Measurements from ENCODE around the gene CTNNBL1. TPM values are rescaled to one million over a fixed set of nuclear protein-coding genes. Genes with fewer than 3 reads are reported as not detected.

The CTNNBL1 gene
- total RNA-seq, 2 experiments from 2014 or later: 75.5 to 75.9 TPM

DNA sequence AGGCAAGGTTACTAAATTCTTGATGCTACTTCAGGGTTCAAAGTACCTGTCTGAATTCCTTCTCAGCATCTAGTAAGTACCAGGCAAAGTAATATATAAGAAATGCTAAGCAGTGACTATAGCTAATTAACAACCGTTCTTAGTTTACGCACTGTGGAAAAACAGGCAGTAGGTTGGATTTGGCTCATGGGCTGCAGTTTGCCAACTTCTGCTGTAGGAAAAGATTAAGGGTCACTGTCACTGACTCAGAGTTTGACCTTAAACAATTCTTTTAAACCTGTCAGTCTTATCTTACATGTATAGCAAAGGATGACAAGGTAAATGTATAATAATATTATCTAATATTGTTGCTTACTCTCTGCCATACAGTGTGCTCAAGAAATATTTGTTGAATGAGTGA lies 42.3 kb downstream of the CTNNBL1 start:
- ATAC-seq (no peak), DNase-seq (no peak)
- no peak overlapping the region for H3K4me3 Mint-ChIP-seq
- H3K4me1 Mint-ChIP-seq (ENCODE audit: low read depth): no peaks in the 10 kb centered on the region
- H3K9me3 Mint-ChIP-seq (ENCODE audit: insufficient read depth): no peaks in the 10 kb centered on the region
- ChIA-PET CTCF (interaction anchor here (1.7 kb wide), 1 partner anchor 10 kb away, joined by 5 read pairs; no protein-coding TSS in a partner anchor), POLR2A (no interaction called here)
- no peaks in the 10 kb centered on the region for H3K27me3 Mint-ChIP-seq (ENCODE audit: low read depth)
- H3K27ac Mint-ChIP-seq: no peak overlapping the region
- H3K36me3 Mint-ChIP-seq (ENCODE audit: low read depth): peaks cover 37% of the 10 kb centered on the region

DNA sequence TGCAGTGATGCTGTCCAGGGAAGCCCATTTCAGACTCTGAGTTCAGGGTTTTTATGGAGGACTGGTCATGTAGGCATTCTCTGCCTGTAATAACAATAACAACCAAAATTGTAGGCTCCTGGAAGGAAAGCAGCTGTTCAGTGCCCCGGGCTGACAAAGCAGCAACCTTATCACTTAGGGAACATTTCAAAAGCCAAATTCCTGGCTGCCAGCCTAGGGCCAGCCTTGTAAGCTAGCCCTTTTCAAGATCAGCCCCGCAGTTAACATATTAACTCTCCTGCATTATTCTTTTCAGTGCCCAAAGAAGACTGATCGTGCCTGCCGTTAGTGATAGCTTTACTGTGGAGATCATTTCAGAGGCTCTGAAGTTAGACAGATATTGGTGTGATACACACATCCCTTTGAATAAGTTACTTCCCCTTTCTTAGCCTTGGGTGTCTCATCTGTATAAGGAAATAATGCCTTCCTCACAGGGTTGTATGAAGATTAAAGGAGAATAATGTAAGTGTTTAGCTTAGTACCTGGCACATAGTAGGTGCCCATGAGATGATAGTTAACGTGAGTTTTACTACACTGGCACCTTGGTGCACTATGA lies 44.1 kb downstream of the CTNNBL1 start:
- H3K27me3 Mint-ChIP-seq (ENCODE audit: low read depth): no peaks in the 10 kb centered on the region
- no peak overlapping the region for H3K27ac Mint-ChIP-seq
- ChIA-PET CTCF (interaction anchor here (1.0 kb wide), 1 partner anchor 23 kb away, joined by 3 read pairs; no protein-coding TSS in a partner anchor), POLR2A (no interaction called here)
- DNase-seq (no peak), ATAC-seq (no peak)
- peaks cover 30% of the 10 kb centered on the region for H3K36me3 Mint-ChIP-seq (ENCODE audit: low read depth)
- no peaks in the 10 kb centered on the region for H3K9me3 Mint-ChIP-seq (ENCODE audit: insufficient read depth)
- H3K4me1 Mint-ChIP-seq (ENCODE audit: low read depth): no peaks in the 10 kb centered on the region
- no peak overlapping the region for H3K4me3 Mint-ChIP-seq

- no peak overlapping the region for H3K27ac Mint-ChIP-seq
- ChIA-PET CTCF (no interaction called here), POLR2A (no interaction called here)
- DNase-seq (no peak), ATAC-seq (no peak)
- no peak overlapping the region for H3K4me3 Mint-ChIP-seq
- H3K27me3 Mint-ChIP-seq (ENCODE audit: low read depth): no peaks in the 10 kb centered on the region
- H3K4me1 Mint-ChIP-seq (ENCODE audit: low read depth): peaks cover 8% of the 10 kb centered on the region
- peaks cover 22% of the 10 kb centered on the region for H3K36me3 Mint-ChIP-seq (ENCODE audit: low read depth)
- no peaks in the 10 kb centered on the region for H3K9me3 Mint-ChIP-seq (ENCODE audit: insufficient read depth)
These were observed 47.2 kb downstream of the CTNNBL1 start for GRCh38 chr20:37741055-37741454.

- ATAC-seq (no peak), DNase-seq (no peak)
- Mint-ChIP-seq H3K4me1 (ENCODE audit: low read depth) (peaks cover 8% of the 10 kb centered on the region), H3K27ac (no peak overlapping the region), H3K4me3 (no peak overlapping the region), H3K9me3 (ENCODE audit: insufficient read depth) (no peaks in the 10 kb centered on the region), H3K36me3 (ENCODE audit: low read depth) (peaks cover 25% of the 10 kb centered on the region), H3K27me3 (ENCODE audit: low read depth) (no peaks in the 10 kb centered on the region)
- ChIA-PET CTCF (no interaction called here), POLR2A (no interaction called here)
These were observed 47.7 kb downstream of the CTNNBL1 start for GRCh38 chr20:37741570-37741969.

- CTCF ChIA-PET: no interaction called here
- DNase-seq: no peak
- no peak for ATAC-seq
- Mint-ChIP-seq H3K9me3 (ENCODE audit: insufficient read depth) (no peaks in the 10 kb centered on the region), H3K4me1 (ENCODE audit: low read depth) (peaks cover 8% of the 10 kb centered on the region), H3K36me3 (ENCODE audit: low read depth) (peaks cover 28% of the 10 kb centered on the region), H3K27ac (no peak overlapping the region), H3K27me3 (ENCODE audit: low read depth) (no peaks in the 10 kb centered on the region), H3K4me3 (no peak overlapping the region)
- POLR2A ChIA-PET: no interaction called here
These were observed 48.3 kb downstream of the CTNNBL1 start for GRCh38 chr20:37742131-37742530.

- POLR2A ChIA-PET: no interaction called here
- H3K9me3 Mint-ChIP-seq (ENCODE audit: insufficient read depth): no peaks in the 10 kb centered on the region
- H3K36me3 Mint-ChIP-seq (ENCODE audit: low read depth): peaks cover 28% of the 10 kb centered on the region
- H3K4me3 Mint-ChIP-seq: no peak overlapping the region
- DNase-seq (no peak), ATAC-seq (no peak)
- CTCF ChIA-PET: no interaction called here
- no peaks in the 10 kb centered on the region for H3K27me3 Mint-ChIP-seq (ENCODE audit: low read depth)
- H3K27ac Mint-ChIP-seq: no peak overlapping the region
- peaks cover 8% of the 10 kb centered on the region for H3K4me1 Mint-ChIP-seq (ENCODE audit: low read depth)
These were observed 50.5 kb downstream of the CTNNBL1 start for GRCh38 chr20:37744347-37744746.

DNA sequence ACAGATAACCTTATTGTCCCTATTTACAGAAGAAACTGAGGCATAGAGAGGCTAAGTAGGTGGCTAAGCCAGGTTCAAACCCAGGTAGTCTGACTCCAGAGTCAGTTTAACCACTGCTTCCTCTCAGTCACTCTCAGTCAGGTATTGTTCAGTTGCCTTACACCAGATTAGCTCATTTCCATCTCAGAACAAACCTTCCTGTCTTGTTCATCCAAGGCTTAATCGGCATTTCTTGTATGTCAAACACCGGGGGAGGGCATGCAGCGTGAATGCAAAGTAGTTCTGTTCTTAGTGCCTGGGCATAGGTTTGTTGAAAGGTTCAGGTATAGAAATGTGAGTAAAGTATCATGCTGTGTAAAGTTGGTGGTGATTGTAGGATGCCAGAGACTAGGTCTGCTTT lies 51.7 kb downstream of the CTNNBL1 start:
- no peaks in the 10 kb centered on the region for H3K9me3 Mint-ChIP-seq (ENCODE audit: insufficient read depth)
- POLR2A ChIA-PET: no interaction called here
- CTCF ChIA-PET: no interaction called here
- H3K4me3 Mint-ChIP-seq: no peak overlapping the region
- H3K4me1 Mint-ChIP-seq (ENCODE audit: low read depth): peaks cover 8% of the 10 kb centered on the region
- H3K27me3 Mint-ChIP-seq (ENCODE audit: low read depth): no peaks in the 10 kb centered on the region
- ATAC-seq: no peak
- no peak for DNase-seq
- no peak overlapping the region for H3K27ac Mint-ChIP-seq
- peaks cover 25% of the 10 kb centered on the region for H3K36me3 Mint-ChIP-seq (ENCODE audit: low read depth)

DNA sequence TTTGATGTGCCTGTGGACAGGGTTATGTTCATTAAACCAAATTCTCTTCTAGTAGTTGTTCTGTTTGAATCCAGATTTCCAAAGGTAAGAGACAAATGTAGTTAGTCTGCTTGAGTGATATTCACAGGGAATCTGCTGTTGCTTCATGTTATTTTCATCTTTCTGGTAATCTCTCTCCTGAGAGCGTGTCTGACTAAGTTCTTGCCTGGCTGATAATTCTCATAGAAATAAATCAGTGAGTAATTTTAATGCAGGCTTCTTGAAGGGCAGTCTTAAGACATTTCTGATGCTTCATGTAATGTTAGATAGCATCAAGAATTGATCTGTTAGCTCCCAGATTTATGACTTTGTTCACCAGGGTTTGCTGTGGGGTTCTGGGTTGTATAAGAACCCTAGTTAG lies 54.2 kb downstream of the CTNNBL1 start:
- H3K27me3 Mint-ChIP-seq (ENCODE audit: low read depth): no peaks in the 10 kb centered on the region
- H3K4me3 Mint-ChIP-seq: no peak overlapping the region
- ChIA-PET POLR2A (no interaction called here), CTCF (interaction anchor here (1.6 kb wide), 2 partner anchors 10 to 19 kb away, joined by 3 to 7 read pairs; no protein-coding TSS in a partner anchor)
- DNase-seq (no peak), ATAC-seq (no peak)
- H3K27ac Mint-ChIP-seq: no peak overlapping the region
- H3K9me3 Mint-ChIP-seq (ENCODE audit: insufficient read depth): no peaks in the 10 kb centered on the region
- H3K4me1 Mint-ChIP-seq (ENCODE audit: low read depth): peaks cover 8% of the 10 kb centered on the region
- H3K36me3 Mint-ChIP-seq (ENCODE audit: low read depth): peaks cover 29% of the 10 kb centered on the region

DNA sequence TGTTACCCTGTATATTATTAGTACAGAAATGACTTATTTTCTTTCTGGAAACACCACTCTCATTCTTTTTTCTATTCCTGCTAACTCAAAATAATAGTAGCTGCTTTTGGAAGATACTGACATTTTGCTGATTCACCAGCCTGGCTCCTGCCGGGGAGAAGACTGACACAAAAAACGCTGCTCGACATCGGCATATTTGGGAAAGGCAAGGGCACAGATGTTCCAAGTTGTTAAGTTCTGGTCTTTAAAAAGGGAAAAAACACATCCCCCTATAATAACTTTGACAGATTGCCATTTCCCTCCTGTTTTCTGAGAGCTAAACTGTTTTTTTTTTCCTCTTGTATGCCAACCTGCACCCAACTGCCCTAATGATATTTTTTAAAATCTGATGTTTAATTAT lies 55.4 kb downstream of the CTNNBL1 start:
- POLR2A ChIA-PET: interaction anchor here (0.6 kb wide), 1 partner anchor 607 kb away, joined by 3 read pairs; no protein-coding TSS in a partner anchor
- Mint-ChIP-seq H3K36me3 (ENCODE audit: low read depth) (peaks cover 28% of the 10 kb centered on the region), H3K9me3 (ENCODE audit: insufficient read depth) (no peaks in the 10 kb centered on the region), H3K4me1 (ENCODE audit: low read depth) (peaks cover 8% of the 10 kb centered on the region), H3K27me3 (ENCODE audit: low read depth) (no peaks in the 10 kb centered on the region), H3K27ac (no peak overlapping the region), H3K4me3 (no peak overlapping the region)
- ATAC-seq: no peak
- CTCF ChIA-PET: interaction anchor here (1.6 kb wide), 2 partner anchors 9 to 13 kb away, joined by 4 to 7 read pairs; no protein-coding TSS in a partner anchor
- no peak for DNase-seq

GRCh38 chr20:37749620-37750403 lies 56.0 kb downstream of the CTNNBL1 start:
- no peak for DNase-seq
- ATAC-seq: no peak
- Mint-ChIP-seq H3K9me3 (ENCODE audit: insufficient read depth) (no peaks in the 10 kb centered on the region), H3K4me3 (no peak overlapping the region), H3K27me3 (ENCODE audit: low read depth) (no peaks in the 10 kb centered on the region), H3K36me3 (ENCODE audit: low read depth) (peaks cover 28% of the 10 kb centered on the region), H3K4me1 (ENCODE audit: low read depth) (peaks cover 8% of the 10 kb centered on the region), H3K27ac (no peak overlapping the region)
- POLR2A ChIA-PET: no interaction called here
- CTCF ChIA-PET: interaction anchor here (1.6 kb wide), 2 partner anchors 8 to 13 kb away, joined by 4 to 7 read pairs; no protein-coding TSS in a partner anchor

- no peaks in the 10 kb centered on the region for H3K27me3 Mint-ChIP-seq (ENCODE audit: low read depth)
- H3K4me1 Mint-ChIP-seq (ENCODE audit: low read depth): peaks cover 7% of the 10 kb centered on the region
- H3K27ac Mint-ChIP-seq: no peak overlapping the region
- no peak overlapping the region for H3K4me3 Mint-ChIP-seq
- DNase-seq: no peak
- H3K9me3 Mint-ChIP-seq (ENCODE audit: insufficient read depth): no peaks in the 10 kb centered on the region
- H3K36me3 Mint-ChIP-seq (ENCODE audit: low read depth): peaks cover 14% of the 10 kb centered on the region
- ChIA-PET CTCF (no interaction called here), POLR2A (no interaction called here)
- no peak for ATAC-seq
These were observed 61.8 kb downstream of the CTNNBL1 start for GRCh38 chr20:37755665-37756064.

DNA sequence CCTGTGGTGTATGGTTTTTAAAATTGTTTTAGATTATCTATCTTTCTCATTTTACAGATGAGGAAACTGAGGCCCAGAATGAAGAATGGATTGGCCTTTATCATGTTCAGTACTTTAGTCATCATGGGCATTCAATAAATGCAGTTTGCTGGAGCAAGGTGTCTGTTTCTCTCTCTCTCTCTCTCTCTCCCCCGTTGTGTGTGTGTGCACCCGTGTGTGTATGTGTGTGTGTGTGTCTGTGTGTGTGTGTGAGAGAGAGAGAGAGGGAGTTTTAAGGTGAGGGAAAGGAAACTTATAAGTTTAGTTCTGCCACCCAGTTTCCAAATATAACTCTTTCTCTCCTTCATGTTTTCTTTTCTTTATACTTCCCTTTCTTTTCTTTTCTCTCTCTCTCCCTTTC lies 62.4 kb downstream of the CTNNBL1 start:
- ChIA-PET CTCF (no interaction called here), POLR2A (no interaction called here)
- Mint-ChIP-seq H3K9me3 (ENCODE audit: insufficient read depth) (no peaks in the 10 kb centered on the region), H3K4me3 (no peak overlapping the region), H3K36me3 (ENCODE audit: low read depth) (peaks cover 12% of the 10 kb centered on the region), H3K4me1 (ENCODE audit: low read depth) (peaks cover 7% of the 10 kb centered on the region), H3K27me3 (ENCODE audit: low read depth) (no peaks in the 10 kb centered on the region), H3K27ac (no peak overlapping the region)
- no peak for DNase-seq
- ATAC-seq: no peak

All from activated CD8-positive, alpha-beta T cell treated with anti-CD3 and anti-CD28 coated beads, Interleukin-2, amount 10 ng/mL, durations not matched to agents 7 days and 5 days (primary cell).